ENCODE results near the gene CCDC148.

DNA sequence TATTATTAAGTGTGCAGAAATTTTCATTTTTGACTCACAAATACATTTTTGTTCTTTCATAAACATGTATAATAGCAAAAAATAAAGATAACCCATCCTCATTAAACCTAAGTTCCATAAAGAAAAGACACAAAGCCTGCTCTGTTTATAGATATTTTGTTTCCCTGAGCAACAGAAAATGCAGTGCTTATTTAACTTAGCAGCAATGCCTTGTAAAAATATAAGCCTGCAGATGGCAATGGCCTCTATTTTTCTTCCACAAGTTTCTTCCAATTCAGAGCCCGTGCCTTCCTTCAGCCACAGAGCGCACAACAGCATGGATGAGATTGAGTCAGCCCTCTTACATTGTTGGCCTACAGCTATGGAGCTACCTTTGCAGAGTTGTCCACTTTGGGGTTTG is 43.8 kb upstream of the CCDC148 start:
- TF ChIP-seq RAD21 (IDR thresholded peaks at IDR 0.05) = no peak
- no peak for TF ChIP-seq REST (IDR thresholded peaks at IDR 0.05)
- no peak for TF ChIP-seq JUND (IDR thresholded peaks at IDR 0.05)
